OCI-M2 (cell line): ENCODE results near the gene ZSWIM4.

ENCODE experiments used
- DNase-seq: peaks from one replicate; lab custom pipeline; 2025; ENCODE audit not compliant: unreplicated experiment; lab: John Stamatoyannopoulos, UW

Gene ZSWIM4

DNA sequence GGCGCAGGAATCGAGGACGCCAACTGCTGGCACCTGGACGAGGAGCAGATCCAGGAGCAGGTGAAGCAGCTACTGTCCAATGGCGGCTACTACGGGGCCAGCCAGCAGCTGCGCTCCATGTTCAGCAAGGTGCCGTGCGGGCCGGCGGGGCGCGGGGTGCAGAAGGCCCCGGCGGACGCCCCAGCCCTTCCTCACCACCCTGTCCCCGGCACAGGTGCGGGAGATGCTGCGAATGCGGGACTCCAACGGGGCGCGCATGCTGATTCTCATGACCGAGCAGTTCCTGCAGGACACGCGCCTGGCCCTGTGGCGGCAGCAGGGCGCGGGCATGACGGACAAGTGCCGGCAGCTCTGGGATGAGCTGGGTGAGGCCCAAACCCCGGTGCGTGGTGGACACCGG is 13.6 kb downstream of the ZSWIM4 start:
- no peak for DNase-seq

DNA sequence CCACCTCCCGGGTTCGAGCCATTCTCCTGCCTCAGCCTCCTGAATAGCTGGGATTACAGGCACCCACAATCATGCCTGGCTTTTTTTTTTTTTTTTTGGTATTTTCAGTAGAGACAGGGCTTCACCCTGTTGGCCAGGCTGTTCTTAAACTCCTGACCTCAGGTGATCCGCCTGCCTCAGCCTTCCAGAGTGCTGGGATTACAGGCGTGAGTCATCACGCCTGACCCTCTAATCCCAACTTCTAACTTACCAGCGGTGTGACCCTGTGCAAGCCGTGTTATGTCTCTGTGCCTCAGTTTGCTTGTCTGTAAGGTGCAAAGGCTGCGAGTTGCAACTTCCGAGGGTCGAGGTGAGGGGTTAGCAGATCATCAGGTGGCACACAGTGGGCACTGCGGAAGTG is 17.3 kb downstream of the ZSWIM4 start:
- no peak for DNase-seq

DNA sequence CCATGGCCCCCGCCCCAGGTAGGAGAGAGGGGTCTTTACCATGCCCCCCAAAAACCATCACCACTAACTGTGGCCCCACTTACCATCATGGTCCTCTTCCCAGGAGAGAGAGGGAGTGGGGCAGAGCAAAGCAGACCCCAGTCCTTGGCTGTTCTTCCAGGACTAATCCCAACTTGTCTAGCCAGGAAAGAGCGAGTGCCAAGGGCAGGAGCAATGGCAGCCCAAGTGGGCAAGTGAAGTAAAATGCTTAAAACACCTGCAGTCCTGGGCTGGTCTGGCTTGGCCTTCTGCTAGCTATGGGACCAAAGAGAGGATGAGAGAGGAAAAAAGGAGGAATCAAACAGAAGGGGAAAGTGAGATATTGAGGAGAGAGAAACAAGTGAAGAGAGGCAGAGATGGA is 17.9 kb downstream of the ZSWIM4 start:
- DNase-seq = no peak

DNA sequence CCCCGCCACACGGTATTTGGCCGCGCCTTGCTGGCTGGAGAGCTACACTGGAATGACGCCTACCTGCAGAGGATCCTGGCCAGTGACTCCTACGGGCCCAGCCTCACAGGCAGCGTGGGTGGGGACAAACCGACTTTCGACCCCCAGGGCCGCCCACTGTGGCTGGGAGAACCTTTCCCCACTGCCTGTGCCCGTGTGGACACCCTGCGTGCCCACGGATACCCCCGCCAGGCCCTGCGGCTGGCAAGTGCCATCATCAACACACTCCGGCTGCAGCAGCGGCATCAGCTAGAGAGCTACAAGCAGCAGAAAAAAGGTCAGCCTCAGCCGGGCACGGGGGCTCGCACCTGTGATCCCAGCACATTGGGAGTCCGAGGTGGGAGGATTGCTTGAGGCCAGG is 19.3 kb downstream of the ZSWIM4 start:
- DNase-seq = no peak

DNA sequence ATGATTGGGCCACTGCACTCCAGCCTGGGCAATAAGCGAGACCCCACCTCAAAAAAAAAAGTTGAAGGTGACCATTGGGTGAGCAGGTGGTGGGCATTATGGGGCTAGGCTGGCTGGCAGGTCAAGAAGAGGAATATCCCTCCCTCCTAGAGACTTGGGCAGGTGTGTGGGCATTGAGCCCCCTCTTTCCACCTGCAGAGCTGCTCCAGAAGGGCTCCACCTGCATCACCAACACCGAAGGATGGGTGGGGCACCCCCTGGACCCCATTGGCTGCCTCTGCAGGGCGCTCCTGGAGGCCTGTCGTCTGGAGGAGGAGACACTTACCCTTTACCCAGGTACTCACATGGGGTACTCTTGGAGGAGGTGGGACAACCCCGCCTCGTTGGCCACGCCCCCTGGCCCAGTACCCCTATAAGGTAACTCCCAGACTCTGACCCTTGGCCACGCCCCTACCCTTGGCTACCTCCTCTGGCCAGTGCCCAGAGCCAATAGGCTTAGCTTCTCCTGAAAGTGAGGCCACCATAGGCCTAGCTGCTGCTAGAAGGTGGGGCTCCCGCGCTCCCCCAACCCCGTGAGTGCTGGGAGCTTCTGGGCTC is 21.9 kb downstream of the ZSWIM4 start:
- no peak for DNase-seq

DNA sequence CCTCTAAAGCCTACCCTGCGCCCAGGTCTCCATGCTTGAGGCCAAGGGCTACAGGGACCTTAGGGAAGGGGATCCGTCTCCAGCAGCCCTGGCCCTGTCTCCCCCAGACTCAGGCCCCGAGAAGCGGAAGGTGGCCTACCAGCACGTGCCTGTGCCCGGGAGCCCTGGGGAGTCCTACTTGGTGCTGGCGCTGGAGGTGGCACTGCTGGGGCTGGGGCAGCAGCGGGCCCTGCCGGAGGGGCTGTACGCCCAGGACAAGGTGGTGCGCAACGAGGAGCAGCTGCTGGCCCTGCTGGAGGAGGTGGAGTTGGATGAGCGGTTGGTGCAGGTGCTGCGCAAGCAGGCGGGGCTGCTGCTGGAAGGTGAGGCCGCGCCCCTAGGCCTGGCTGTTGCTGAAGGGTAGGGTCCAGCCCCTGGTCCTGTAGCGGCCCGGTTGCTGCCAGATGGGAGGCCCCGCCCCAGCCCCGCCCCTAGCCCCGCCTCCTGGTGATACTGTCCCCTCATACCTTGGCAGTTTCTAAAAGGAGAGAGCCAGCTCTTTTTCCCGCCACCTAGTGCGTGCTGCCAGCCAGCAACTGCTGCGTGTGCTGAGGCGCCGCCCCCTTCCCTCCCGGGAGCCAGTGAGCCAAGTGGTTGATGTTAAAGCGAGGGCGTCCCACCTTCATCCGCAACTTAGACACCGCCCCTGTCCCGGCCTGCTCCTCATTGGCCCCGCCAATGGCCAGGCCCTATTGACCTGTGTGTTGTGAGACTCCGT is 22.6 kb downstream of the ZSWIM4 start:
- no peak for DNase-seq

DNA sequence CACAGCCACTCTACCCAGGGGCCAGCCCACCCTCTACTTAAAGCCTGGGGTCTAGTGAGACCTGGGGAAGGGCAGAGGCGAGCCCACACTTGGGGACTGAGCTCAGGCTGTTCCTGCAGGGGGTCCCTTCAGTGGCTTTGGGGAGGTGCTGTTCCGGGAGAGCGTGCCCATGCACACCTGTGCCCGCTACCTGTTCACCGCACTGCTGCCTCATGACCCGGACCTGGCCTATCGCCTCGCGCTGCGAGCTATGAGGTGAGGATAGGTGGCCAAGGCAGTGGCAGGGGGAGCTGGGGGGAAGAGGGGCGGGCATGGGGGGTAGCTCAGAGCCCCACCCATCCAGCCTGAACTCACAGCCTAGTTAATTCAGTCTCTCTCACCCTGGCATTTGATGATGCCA is 24.0 kb downstream of the ZSWIM4 start:
- no peak for DNase-seq

DNA sequence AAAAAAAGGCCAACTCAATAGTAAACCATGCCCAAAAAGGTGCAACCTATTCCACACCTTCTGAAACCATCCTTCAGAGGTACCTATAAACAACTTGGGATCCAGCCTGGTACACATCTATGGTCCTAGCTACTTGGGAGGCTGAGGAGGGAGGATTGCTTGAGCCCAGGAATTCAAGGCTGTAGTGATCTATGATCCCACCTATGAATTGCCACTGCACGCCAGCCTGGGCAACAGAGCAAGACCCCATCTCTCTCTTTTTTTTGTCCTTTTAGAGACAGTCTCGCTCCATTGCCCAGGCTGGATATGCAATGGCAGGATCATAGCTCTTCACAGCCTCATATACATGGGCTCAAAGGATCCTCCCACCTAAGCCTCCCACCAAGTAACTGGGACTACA is 26.0 kb downstream of the ZSWIM4 start:
- no peak for DNase-seq

DNA sequence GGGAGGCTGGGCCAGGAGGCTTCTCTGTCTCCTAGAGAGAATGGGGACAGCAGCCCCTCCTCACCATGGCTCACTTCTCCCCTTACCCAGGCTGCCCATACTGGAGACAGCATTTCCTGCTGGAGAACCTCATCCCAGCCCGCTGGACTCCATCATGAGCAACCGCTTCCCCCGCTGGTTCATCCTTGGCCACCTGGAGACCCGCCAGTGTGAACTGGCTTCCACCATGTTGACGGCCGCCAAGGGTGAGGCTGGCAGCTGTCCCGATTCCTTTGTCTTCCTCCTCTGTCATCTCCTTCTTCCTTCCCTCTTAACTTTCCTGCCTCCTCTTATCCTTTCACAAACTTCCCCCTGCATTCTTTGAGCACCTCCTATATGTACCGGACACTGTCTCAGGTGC is 28.0 kb downstream of the ZSWIM4 start:
- no peak for DNase-seq

DNA sequence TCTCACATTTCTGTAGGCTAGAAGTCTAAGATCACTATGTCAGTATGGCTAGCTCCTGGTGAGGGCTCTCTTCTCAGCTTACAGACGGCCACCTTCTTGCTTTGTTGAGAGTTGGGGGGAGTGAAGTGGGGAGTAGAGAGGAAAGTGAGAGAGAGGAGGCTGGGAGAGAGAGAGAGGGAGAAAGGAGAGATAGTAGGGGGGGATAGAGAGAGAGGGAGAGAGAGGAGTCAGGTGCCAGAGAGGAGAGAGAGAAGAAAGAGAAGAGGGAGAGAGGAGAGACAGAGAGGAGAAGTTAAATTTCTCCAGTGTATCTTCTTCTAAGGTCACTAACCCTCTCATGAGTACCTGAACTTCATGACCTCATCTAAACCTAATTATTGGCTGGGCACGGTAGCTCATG is 28.7 kb downstream of the ZSWIM4 start:
- no peak for DNase-seq

DNA sequence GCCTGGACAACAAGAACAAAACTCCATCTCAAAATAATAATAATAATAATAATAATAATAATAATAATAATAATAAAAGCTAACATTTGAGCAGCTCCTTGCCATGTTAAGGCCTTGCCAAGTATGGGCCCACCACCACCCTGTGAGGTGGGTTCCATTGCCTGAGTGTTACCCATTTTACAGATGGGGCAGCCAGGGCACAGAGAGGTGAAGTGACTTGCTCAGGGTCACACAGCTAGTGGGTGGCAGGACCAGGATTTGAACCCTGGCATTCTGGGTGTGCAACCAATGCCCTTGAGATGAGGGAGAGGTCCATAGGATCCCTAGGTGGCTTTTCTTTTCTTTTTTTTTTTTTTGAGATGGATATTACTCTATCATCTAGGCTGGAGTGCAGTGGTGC is 29.5 kb downstream of the ZSWIM4 start:
- no peak for DNase-seq

DNA sequence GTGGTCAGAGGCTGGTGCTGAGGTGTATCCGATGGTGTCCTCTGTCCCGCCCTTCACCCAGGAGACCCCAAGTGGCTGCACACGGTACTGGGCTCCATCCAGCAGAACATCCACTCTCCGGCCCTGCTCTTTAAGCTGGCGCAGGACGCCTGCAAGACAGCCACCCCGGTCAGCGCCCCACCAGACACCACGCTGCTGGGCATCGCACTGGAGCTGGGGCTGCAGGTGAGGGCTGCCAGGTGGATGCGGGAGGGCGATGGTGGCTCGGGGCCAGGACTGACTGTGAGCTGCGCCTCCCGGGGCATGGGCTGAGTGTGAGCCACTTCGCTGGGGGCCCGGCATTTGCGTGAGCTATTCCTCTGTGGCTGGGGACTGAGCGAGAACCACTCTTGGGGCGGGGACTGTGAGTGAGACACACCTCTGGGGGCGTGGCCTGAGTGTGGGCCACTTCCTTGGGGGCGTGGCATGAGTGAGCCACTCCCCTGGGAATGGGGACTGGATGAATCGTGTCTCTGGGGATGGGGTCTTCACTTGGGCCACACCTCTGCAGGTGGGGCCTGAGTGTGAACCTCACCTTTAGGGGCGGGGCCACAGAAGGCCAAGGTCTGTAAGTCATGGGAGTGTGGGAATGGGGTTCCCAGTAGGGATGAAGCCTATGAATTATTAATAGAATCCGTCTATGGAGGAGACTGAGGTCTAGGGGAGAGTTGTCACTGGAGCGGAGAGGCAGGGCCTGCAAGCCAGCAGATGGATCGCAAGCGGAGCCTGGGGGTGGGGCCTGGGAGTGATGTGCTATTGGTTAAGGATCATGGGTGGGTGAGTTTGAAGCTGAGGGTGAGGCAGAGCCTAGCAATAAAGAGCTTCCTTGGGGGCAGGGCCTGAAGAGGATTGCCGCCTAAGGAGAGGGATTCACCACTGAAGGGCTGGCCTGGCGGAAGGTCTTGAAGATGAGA is 30.5 kb downstream of the ZSWIM4 start:
- DNase-seq = no peak

DNA sequence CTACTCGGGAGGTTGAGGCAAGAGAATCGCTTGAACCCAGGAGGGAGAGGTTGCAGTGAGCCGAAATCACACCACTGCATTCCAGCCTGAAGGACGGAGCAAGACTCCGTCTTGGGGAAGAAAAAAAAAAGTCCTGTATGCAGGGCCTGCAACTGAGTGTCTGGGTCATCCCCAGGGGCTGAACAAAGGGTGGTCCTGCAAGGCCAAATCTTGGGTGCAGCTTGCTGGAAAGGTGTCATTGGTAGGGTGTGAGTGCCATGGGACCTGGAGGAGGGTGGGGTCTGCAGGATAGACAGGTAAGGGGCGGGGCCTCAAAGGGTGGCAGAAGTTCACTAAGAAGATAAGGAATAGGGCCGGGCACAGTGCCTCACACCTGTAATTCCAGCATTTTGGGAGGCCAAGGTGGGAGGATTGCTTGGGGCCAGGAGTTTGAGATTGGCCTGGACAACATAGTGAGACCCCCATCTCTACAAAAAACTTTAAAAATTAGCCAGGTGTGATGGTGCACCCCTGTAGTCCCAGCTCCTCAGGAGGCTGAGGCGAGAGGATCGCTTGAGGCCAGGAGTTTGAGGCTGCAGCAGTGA is 31.5 kb downstream of the ZSWIM4 start:
- no peak for DNase-seq

DNA sequence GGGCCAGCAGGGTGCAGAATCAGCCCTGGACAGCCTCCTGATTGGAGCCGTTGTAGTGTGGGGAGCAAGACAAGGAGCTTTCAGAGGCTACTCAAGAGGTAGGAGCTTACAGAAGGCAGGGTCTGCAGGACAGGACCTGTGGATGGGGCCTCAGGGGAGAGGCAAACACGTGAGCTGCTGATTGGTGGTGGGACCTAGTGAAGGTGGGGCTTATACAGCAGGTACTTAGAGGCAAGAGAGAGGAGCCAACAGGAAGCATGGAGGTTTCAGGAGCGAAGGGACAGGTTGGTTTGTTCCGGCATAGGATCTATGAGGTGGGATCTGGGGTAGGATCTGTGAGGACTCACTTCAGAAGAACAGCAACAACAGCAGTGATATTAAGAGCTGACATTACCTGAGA is 32.4 kb downstream of the ZSWIM4 start:
- DNase-seq = no peak

DNA sequence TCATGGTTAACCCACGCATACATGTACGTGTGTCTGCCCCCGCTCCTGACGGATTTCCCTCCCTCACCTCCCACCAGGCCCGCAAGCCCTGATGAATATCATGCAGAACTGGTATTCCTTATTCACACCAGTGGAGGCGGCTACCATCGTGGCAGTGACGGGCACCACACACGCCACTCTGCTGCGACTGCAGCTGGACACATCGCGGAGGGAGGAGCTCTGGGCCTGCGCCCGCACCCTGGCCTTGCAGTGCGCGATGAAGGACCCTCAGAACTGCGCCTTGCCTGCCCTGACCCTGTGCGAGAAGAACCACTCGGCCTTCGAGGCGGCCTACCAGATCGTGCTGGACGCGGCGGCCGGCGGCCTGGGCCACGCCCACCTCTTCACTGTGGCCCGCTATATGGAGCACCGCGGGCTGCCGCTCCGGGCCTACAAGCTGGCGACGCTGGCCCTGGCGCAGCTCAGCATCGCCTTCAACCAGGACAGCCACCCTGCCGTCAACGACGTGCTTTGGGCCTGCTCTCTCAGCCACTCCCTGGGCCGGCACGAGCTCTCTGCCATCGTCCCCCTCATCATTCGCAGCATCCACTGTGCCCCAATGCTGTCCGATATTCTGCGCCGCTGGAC is 35.0 kb downstream of the ZSWIM4 start:
- no peak for DNase-seq

DNA sequence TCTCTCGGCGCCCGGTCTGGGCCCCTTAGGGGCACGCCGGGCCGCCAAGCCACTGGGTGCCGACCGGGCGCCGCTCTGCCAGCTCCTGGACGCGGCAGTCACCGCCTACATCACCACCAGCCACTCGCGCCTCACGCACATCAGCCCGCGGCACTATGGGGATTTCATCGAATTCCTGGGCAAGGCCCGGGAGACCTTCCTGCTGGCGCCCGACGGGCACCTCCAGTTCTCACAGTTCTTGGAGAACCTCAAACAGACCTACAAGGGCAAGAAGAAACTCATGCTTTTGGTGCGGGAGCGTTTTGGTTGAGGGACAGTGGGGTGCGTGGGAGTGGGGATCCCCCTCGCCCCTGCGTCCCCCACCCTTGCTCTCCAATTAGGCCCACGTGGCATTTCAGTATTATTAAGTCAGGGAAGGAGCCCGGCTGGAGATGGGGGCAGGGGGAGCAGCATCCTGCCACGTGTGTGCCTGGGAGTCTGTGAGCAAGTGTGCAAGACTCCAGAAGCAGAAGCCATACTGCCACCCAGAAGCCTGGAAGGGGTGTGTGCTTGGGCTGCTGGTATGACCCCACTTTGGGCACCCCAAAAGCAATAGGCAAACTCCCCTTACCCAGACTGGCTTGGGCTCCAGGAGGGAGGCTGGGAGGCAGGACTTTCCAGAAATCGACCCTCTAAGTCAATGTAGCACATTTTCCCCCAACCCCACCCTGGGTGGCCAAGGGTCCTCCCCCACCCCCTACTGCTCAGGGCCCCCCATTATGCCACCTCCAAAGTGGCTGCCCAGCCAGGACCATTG is 35.7 kb downstream of the ZSWIM4 start:
- no peak for DNase-seq

DNA sequence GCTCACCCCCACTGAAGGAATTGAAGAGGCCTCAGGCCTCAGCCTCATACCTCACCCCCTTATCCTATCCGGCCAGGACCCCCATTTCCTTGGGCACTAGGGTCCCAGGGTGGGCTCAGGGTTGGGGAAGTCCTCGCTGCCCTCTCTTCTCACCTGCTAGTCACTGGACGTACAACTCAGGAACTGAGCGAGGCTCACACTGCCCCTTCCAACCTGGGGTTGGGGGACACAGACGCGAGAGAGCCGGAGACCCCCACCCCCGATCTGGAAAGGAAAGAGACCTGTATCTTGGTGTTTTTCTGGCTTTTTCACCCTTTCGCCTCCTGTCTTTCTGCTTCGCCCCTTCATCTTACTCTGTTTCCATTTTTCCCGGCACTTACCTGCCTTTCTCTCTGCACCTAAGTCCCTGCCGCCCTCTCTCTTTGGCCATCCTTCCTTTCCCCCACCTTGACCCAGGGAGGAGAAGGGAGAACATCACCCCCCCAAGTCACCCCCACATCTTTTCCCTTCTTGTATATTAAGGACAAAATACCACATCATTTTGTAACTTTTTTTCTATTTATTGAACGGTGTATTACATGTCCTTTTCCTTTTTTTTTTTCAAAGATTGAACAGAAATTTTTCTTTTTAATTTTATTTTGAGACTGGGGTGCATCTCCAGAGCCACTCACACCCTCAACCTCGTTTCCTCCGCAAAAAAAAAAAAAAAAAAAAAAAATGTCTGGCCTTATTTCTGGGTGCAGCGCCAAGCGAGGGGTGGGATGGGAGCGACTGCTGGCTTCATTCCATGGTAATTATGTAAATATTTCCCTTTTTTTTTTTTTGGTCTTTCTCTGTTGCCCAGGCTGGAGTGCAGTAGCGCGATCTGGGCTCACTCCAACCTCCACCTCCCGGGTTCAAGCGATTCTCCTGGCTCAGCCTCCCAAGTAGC is 36.6 kb downstream of the ZSWIM4 start:
- DNase-seq = no peak

DNA sequence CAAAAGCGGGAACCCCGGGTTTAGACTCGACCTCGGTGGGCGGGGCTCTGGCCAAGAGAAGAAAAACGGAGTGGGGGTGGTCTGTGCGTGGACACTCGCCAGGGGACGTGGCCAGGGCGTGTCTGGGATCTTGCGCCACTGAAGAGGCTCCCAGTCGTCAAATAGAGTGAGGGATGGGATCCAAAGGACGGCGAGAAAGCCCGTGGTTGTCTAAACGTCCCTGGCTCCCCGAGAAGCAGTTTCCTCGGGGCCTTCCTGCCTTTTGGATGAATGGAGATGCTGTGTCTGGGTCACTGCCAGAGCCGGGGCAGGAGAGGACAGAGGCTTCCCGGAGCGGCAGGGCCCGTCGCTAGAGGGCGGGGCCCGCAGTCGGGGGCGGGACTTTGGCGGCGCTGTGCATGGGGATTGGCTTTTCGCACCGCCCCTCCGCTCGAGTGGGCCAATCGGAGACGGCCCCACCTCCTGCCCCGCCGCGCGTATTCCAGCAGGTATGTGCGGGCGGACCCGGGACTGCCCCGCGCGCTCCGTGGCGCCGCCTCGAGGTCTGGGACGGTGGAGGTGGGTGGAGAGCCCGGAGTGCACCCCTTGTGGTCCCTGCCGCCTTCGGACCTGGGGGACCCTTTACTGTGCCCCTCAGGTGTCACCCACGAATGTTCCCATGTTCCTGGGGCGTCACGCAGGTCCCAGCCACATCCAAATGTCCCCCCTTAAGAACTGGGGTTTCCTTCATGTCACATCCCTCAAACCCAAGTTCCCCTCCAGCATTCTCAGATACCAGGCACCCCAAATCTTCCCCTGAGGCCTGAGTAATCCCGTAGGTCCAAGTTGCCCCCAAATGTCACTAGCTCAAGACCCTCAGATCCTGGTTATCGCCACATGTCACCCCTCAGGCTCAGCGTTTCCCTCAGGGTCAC is 38.3 kb downstream of the ZSWIM4 start:
- peak; percentile 100 for DNase-seq
